ENCODE results near the gene KLK7. TPM values are rescaled to one million over a fixed set of nuclear protein-coding genes. Genes with fewer than 3 reads are reported as not detected.
A peak's percentile ranks its signal among the peaks of the same experiment; 100 is the strongest.

The KLK7 gene
- total and polyA plus RNA-seq, 2 of the 4 experiments (the other 2 are of a cell fraction), result not detected

GRCh38 chr19:50933640-50934039 lies 50.1 kb downstream of the KLK7 start:
- Histone ChIP-seq H3K9me1 (ENCODE audit: insufficient read depth, low read length) (no peaks in the 10 kb centered on the region), H3K27me3 (ENCODE audit: control insufficient read depth, insufficient read depth, low read length) (no peaks in the 10 kb centered on the region), H2BK5ac (ENCODE audit: low read depth, low read length, poor library complexity, severe bottlenecking) (no peak overlapping the region), H2BK120ac (ENCODE audit: low read depth, low read length) (no peak overlapping the region), H3K9ac (ENCODE audit: low read depth, low read length) (no peak overlapping the region), H3K56ac (ENCODE audit: extremely low read depth, insufficient read depth, low read length) (no peak overlapping the region), H3K4me3 (ENCODE audit: insufficient read depth, low read depth, low read length) (no peak overlapping the region), H3K4me2 (ENCODE audit: low read depth, low read length) (no peak overlapping the region), H4K91ac (ENCODE audit: insufficient read depth, low read depth, low read length) (no peak overlapping the region), H3K36me3 (ENCODE audit: control insufficient read depth, insufficient read depth, low read length) (no peaks in the 10 kb centered on the region), H2BK15ac (ENCODE audit: low read depth, low read length) (no peak overlapping the region), H3K4ac (ENCODE audit: low read depth, low read length) (no peak overlapping the region), H3K14ac (replicated peaks; ENCODE audit: low read depth, low read length) (no peak overlapping the region), H3K23ac (ENCODE audit: low read depth, low read length) (no peak overlapping the region), H3K9me3 (ENCODE audit: control insufficient read depth, insufficient read depth, low read length) (no peaks in the 10 kb centered on the region), H3K18ac (ENCODE audit: low read depth, low read length) (no peak overlapping the region), H2AK5ac (ENCODE audit: low read depth, low read length) (no peak overlapping the region), H4K5ac (ENCODE audit: low read depth, low read length) (no peak overlapping the region), H2AK9ac (replicated peaks; ENCODE audit: low read depth, low read length, poor library complexity) (no peak overlapping the region), H4K8ac (ENCODE audit: low read depth in 2 of 2, low read length in 2 of 2) (no peak overlapping the region), H4K20me1 (ENCODE audit: insufficient read depth, low read length) (no peaks in the 10 kb centered on the region), H3K4me1 (ENCODE audit: control insufficient read depth, insufficient read depth, low read length) (no peaks in the 10 kb centered on the region), H3K79me1 (ENCODE audit: low read depth in 1 of 2, low read length in 2 of 2) (no peaks in the 10 kb centered on the region), H3K27ac (ENCODE audit: insufficient read depth, low read length) (no peak overlapping the region), H2AFZ (replicated peaks; ENCODE audit: low read length, poor library complexity) (no peak overlapping the region), H2BK20ac (ENCODE audit: low read depth, low read length) (no peak overlapping the region)
- in situ Hi-C loops (cut with MboI; ENCODE audit: low sequenced_read_pairs), result no loop called here
- DNase-seq, result peak; percentile 24
- no peak for ATAC-seq (ENCODE audit: low read depth)
- intact Hi-C loops (cut with micrococcal nuclease), result loop anchor here (5.0 kb wide), 1 partner anchor 164 kb away; no protein-coding TSS in a partner anchor
- WGBS, 2 experiments (ENCODE audit: extremely low coverage in 2 of 2, insufficient read length in 1 of 2), result 90% methylated on average over 2 of the region's 8 CpGs; no CpG with 5 or more reads in 1 of the 2 experiments
- CTCF ChIA-PET, result interaction anchor here (0.9 kb wide), 1 partner anchor 576 kb away, joined by 5 read pairs; no protein-coding TSS in a partner anchor
- no TSS peak for BruUV-seq (replicated peaks)
- dilution Hi-C loops (cut with HindIII; ENCODE audit: low sequenced_read_pairs, unreplicated experiment), result no loop called here
- POLR2A ChIA-PET (ENCODE audit: unreplicated experiment), result no interaction called here
- peak; percentile 97 for TF ChIP-seq NFE2L2 (IDR thresholded peaks at IDR 0.05; ENCODE audit: low read depth, low read length)
- no peak for TF ChIP-seq MXI1 (IDR thresholded peaks at IDR 0.05; ENCODE audit: borderline replicate concordance, low read depth, low read length)
- TF ChIP-seq MAFK (IDR thresholded peaks at IDR 0.05; ENCODE audit: low read depth, low read length), result peak; percentile 51; the same call in 1 of the 2 replicates
- no peak for TF ChIP-seq ELK1 (IDR thresholded peaks at IDR 0.05; ENCODE audit: borderline replicate concordance, low read depth, low read length)
- no peak for TF ChIP-seq SMC3 (IDR thresholded peaks at IDR 0.05; ENCODE audit: low read depth, low read length)
